AG04450 (cell line): Measurements from ENCODE around the gene TMEM98. TPM values are rescaled to one million over a fixed set of nuclear protein-coding genes. Genes with fewer than 3 reads are reported as not detected.

Experiments
- CTCF ChIA-PET: fragments of 300-600, 350-600 bp; formaldehyde crosslinking; extraction: SDS; loops from one replicate; lab custom pipeline; 2022; ENCODE audit warnings: antibody characterized with exemption, inconsistent platforms; lab: Charles Lee
- POLR2A ChIA-PET: fragments of 350-600 bp; formaldehyde crosslinking; extraction: SDS; loops from one replicate; lab custom pipeline; 2021; ENCODE audit warnings: antibody characterized with exemption, inconsistent platforms; lab: Yijun Ruan, JAX
- DNase-seq: peaks from one replicate; pipeline ENCODE4 v3.0.0-alpha.2; 2011; ENCODE audit warnings: low read depth, low spot score
- H3K27ac ChIP-seq: one replicate; pipeline ENCODE4 v1.5.1; 2012; ENCODE audit warnings: low read depth, low read length, control low read depth
- H3K27me3 ChIP-seq: one replicate; pipeline ENCODE4 v1.6.0; 2012; ENCODE audit warnings: low read length; ENCODE audit not compliant: control insufficient read depth, insufficient read depth
- H3K4me3 ChIP-seq: 2 replicates; pipeline ENCODE4 v1.5.1; 2011; ENCODE audit warnings: mild to moderate bottlenecking, low read depth, low read length, control low read depth
- H3K9me3 ChIP-seq: 2 replicates; pipeline ENCODE4 v1.5.1; 2012; ENCODE audit warnings: low read length; ENCODE audit not compliant: control insufficient read depth, insufficient read depth
- CTCF ChIP-seq: IDR thresholded peaks from 2 replicates; pipeline ENCODE4 v1.5.1; 2011; ENCODE audit warnings: low read depth, low read length, control low read depth, inconsistent platforms
- polyA plus RNA-seq: library from polyadenylated mRNA; depleted of rRNA; stranded (reverse); fragments of >200 nt; gene quantifications from 2 replicates; pipeline ENCODE4 v1.2.3, GENCODE V29; 2011

The TMEM98 gene
- polyA plus RNA-seq, 1 experiment, result 260 TPM

GRCh38 chr17:32899236-32900013, 28.5 kb upstream of the TMEM98 start:
- DNase-seq, result no peak
- ChIA-PET POLR2A (no interaction called here), CTCF (interaction anchor here (0.7 to 1.2 kb wide), 2 partner anchors 22 to 116 kb away, joined by 4 read pairs; partner anchors contain the start of gene MYO1D)
- no peak for TF ChIP-seq CTCF
- H3K4me3 ChIP-seq, result no peak overlapping the region
- H3K9me3 ChIP-seq, result no peaks in the 10 kb centered on the region
- H3K27ac ChIP-seq, result no peak overlapping the region
- H3K27me3 ChIP-seq, result no peaks in the 10 kb centered on the region

- ChIA-PET CTCF (interaction anchor here (1.0 kb wide), 1 partner anchor 24 kb away, joined by 3 read pairs; no protein-coding TSS in a partner anchor), POLR2A (no interaction called here)
- Histone ChIP-seq H3K4me3 (no peak overlapping the region), H3K27ac (no peak overlapping the region), H3K9me3 (no peaks in the 10 kb centered on the region), H3K27me3 (no peaks in the 10 kb centered on the region)
- no peak for TF ChIP-seq CTCF
- no peak for DNase-seq
These were observed 26.2 kb upstream of the TMEM98 start for GRCh38 chr17:32901743-32902142.

- DNase-seq, result no peak
- ChIA-PET POLR2A (no interaction called here), CTCF (interaction anchor here (2.4 kb wide), 1 partner anchor 27 kb away, joined by 14 read pairs; the partner anchor contains the start of gene MYO1D)
- Histone ChIP-seq H3K27ac (no peak overlapping the region), H3K4me3 (no peak overlapping the region), H3K27me3 (no peaks in the 10 kb centered on the region), H3K9me3 (no peaks in the 10 kb centered on the region)
- TF ChIP-seq CTCF, result no peak
These were observed 23.9 kb upstream of the TMEM98 start for GRCh38 chr17:32903774-32904673.

- ChIA-PET CTCF (interaction anchor here (2.4 kb wide), 1 partner anchor 27 kb away, joined by 14 read pairs; the partner anchor contains the start of gene MYO1D), POLR2A (no interaction called here)
- H3K27me3 ChIP-seq, result no peaks in the 10 kb centered on the region
- no peak for TF ChIP-seq CTCF
- H3K27ac ChIP-seq, result no peak overlapping the region
- no peaks in the 10 kb centered on the region for H3K9me3 ChIP-seq
- no peak for DNase-seq
- no peak overlapping the region for H3K4me3 ChIP-seq
These were observed 23.1 kb upstream of the TMEM98 start for GRCh38 chr17:32904891-32905290.
